ENCODE measurements around the gene DYRK3.
A peak's percentile ranks its signal among the peaks of the same experiment; 100 is the strongest.

DYRK3 gene

GRCh38 chr1:206600527-206600926 is 34.8 kb upstream of the DYRK3 start:
- H3K27ac ChIP-seq: no peak overlapping the region
- ChIA-PET CTCF (interaction anchor here (2.4 kb wide), 1 partner anchor 121 kb away, joined by 10 read pairs; no protein-coding TSS in a partner anchor), POLR2A (ENCODE audit: low non-redundant PET) (interaction anchor here (1.1 kb wide), 1 partner anchor 9 kb away, joined by 3 read pairs; no protein-coding TSS in a partner anchor)
- no peak for DNase-seq (ENCODE audit: low spot score)
- TF ChIP-seq CTCF (conservative IDR thresholded peaks at IDR 0.05; ENCODE audit: low read depth): no peak

GRCh38 chr1:206604861-206605260 is 30.5 kb upstream of the DYRK3 start:
- no peak overlapping the region for H3K27ac ChIP-seq
- no peak for DNase-seq (ENCODE audit: low spot score)
- ChIA-PET POLR2A (ENCODE audit: low non-redundant PET) (no interaction called here), CTCF (interaction anchor here (1.1 to 1.4 kb wide), 2 partner anchors 12 to 125 kb away, joined by 5 read pairs; no protein-coding TSS in a partner anchor)
- no peak for TF ChIP-seq CTCF (conservative IDR thresholded peaks at IDR 0.05; ENCODE audit: low read depth)

GRCh38 chr1:206606867-206607266 is 28.5 kb upstream of the DYRK3 start:
- POLR2A ChIA-PET (ENCODE audit: low non-redundant PET): interaction anchor here (0.7 kb wide), 1 partner anchor 184 kb away, joined by 5 read pairs; no protein-coding TSS in a partner anchor
- peak; percentile 79 for DNase-seq (ENCODE audit: low spot score)
- TF ChIP-seq CTCF (conservative IDR thresholded peaks at IDR 0.05; ENCODE audit: low read depth): peak; percentile 70
- CTCF ChIA-PET: interaction anchor here (0.6 to 1.1 kb wide), 11 partner anchors 10 to 403 kb away, joined by 3 to 7 read pairs (median 3); no protein-coding TSS in a partner anchor
- H3K27ac ChIP-seq: no peak overlapping the region

- ChIA-PET POLR2A (ENCODE audit: low non-redundant PET) (no interaction called here), CTCF (interaction anchor here (0.6 to 2.7 kb wide), 12 partner anchors 9 to 374 kb away, joined by 3 to 11 read pairs (median 4); no protein-coding TSS in a partner anchor)
- no peak overlapping the region for H3K27ac ChIP-seq
- DNase-seq (ENCODE audit: low spot score): no peak
- peak; percentile 87 for TF ChIP-seq CTCF (conservative IDR thresholded peaks at IDR 0.05; ENCODE audit: low read depth)
Observed at GRCh38 chr1:206608108-206608698, 27.1 kb upstream of the DYRK3 start.

GRCh38 chr1:206609229-206609991 is 25.9 kb upstream of the DYRK3 start:
- TF ChIP-seq CTCF (conservative IDR thresholded peaks at IDR 0.05; ENCODE audit: low read depth): no peak
- H3K27ac ChIP-seq: no peak overlapping the region
- no peak for DNase-seq (ENCODE audit: low spot score)
- ChIA-PET CTCF (interaction anchor here (0.6 to 2.7 kb wide), 16 partner anchors 18 to 396 kb away, joined by 3 to 11 read pairs (median 4); no protein-coding TSS in a partner anchor), POLR2A (ENCODE audit: low non-redundant PET) (interaction anchor here (0.6 to 1.4 kb wide), 2 partner anchors 26 to 132 kb away, joined by 3 to 4 read pairs; partner anchors contain the start of gene DYRK3)

Measured in RWPE1 (cell line).